Left hindlimb (tissue), 1 donor: ENCODE measurements around the gene CPNE8.

Source experiments
- DNase-seq: peaks from one replicate; pipeline ENCODE4 v3.0.0-alpha.2; 2018

The CPNE8 gene

GRCh38 chr12:38892976-38893375 lies 12.4 kb downstream of the CPNE8 start:
- DNase-seq, result no peak

DNA sequence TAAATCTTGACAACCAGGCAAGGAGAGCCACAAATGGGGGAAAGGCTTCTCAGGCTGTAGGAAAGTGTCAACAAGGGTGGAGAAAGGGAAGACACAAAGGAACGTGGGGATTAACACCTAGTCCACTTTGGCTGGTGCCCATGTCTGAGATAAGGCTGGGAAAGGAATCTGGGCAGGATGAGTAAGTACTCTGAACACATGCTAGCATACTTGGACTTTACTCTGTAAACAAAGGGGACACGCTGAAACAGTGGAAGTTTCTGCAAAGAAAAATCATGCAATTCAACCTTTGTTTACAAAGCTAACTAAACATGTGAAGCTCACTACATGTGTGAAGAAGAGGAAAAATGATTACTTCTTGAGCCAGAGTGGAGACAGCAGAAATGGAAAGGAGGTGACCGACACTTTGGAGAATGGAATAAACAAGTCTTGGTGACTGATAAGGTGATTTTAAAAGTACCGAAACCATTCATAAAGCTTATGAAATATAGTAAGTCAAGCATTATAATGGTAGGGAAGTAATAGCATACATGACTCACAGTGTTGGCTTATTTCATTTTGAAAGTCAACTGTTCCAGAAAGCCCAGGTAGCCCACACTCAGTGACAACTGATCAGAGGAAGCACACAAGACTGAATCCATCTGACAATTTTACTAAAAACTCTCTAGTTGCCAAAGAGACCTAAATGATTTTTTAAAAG lies 13.2 kb downstream of the CPNE8 start:
- no peak for DNase-seq

- no peak for DNase-seq
Observed at GRCh38 chr12:38890102-38890855, 15.1 kb downstream of the CPNE8 start.

- no peak for DNase-seq
Observed at GRCh38 chr12:38889297-38889815, 16.0 kb downstream of the CPNE8 start.

DNA sequence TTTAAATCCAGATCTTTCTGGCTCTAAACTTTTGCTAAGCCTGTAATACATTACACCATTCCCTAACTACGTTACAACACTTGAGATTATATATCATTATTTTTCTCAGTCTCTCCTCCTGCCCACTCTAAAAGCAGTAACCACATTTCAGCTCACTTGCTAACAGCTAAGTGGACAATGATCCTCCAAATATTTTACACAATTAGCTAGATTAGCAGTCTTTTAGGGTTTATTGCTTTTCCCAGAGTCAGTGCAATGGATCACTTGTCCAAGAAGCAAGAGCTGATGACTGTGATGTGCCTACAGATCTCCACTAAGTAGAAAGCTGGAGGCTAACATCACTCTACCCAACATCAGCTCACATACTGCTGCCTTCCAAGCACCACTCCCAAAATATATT lies 17.6 kb downstream of the CPNE8 start:
- DNase-seq, result no peak

DNA sequence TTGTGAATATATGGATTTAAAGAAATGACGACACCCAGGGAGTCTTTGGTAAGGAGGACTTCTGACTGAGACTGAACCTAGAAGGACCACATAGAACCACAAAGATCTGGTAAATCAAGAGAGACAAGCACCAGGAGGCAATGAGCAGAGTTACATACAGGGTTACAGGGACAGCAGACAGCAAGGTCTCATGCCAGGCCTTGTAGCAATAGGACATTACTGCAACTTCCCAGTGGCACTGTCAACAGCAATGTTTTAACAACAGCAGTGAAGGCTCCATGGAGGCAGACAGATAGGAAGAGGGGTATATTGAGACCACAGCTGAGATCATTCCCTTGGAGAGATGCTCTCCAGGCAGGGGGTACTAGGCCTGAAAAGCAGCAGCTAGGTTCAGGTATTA lies 18.5 kb downstream of the CPNE8 start:
- DNase-seq, result no peak

GRCh38 chr12:38886064-38886463 lies 19.3 kb downstream of the CPNE8 start:
- no peak for DNase-seq

DNA sequence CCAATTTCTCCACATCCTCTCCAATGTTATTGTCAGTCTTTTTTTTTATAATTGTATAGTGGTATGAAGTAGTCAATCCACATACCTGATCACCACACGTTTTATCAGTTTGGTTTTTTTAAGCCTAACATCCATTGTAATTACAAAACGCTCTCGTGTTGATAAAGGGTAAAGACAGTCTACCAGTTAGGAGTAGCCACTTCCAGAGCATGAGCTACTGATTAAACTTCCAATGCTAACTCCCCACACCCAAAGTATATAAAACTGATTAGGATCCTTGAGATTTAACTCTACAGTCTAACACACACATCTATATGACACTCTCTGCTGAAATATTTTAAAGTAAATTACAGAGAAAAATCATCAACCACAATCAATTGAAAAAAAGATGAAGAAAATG lies 20.7 kb downstream of the CPNE8 start:
- no peak for DNase-seq

GRCh38 chr12:38883629-38884134 lies 21.7 kb downstream of the CPNE8 start:
- DNase-seq, result no peak

DNA sequence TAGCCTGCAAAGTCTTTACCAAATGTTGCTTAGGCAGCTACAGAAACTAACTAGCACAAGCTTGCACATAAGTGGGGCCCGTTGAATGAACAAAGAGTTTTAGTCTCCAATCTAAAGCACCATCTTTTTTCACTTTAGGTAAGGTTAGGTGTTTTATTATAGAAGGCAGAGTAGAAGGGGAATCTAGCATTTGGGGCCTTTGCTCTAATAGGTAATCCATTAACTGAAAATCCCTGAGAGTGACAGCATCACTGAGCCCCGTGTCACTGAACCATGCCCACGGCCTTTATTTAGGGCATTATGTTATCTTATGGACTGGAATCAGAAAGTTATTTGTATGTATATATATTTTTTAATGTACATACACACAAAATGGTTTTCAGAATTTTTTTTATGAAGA lies 25.1 kb downstream of the CPNE8 start:
- DNase-seq, result no peak

- DNase-seq, result no peak
Observed at GRCh38 chr12:38878986-38879385, 26.4 kb downstream of the CPNE8 start.

DNA sequence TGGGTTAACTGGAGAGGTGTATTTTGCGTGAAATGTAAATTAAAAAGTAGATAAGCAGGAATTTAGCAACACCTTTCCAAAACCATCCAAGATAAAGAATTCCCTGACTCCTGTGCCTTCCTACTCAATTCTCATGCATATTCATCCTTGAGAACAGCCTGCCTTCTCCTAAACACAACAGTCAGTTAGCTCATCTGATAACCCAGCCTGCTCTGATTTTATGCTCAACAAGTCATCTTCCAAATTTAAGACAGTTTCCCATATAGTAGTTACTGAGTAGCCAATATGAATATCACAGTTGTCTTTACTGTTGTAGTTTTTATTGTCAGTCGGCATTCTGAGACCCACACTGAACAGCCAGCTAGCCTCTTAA lies 27.1 kb downstream of the CPNE8 start:
- DNase-seq, result no peak

DNA sequence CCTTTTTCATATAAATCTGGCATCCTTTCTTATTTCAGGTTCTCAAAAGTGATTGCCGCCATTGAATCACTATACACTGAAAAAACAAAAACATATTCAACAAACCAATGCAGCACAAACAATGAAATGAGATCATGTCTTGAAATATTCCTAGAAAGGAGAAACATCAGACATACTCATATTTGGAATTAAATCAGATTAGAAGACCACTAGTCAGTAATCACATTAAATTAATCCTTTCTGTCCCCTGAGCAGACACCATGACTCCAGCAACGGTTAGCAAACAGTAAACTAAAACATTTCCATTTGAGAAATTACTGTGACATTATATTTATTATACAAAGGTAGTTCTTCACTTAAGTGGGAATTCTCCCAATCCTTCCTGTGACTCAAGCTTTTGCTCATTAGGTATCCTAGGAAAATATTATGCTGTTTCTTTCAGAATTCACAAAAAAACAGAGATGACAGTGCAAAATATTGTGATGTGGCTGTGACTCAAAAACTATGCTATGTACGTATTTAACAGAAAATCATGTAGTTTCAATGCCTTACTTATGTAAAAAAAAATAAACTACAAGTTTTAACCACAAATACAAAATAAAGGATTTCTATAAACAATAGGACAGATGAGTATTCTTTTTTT lies 29.7 kb downstream of the CPNE8 start:
- no peak for DNase-seq

GRCh38 chr12:38872561-38872960 lies 32.8 kb downstream of the CPNE8 start:
- no peak for DNase-seq

DNA sequence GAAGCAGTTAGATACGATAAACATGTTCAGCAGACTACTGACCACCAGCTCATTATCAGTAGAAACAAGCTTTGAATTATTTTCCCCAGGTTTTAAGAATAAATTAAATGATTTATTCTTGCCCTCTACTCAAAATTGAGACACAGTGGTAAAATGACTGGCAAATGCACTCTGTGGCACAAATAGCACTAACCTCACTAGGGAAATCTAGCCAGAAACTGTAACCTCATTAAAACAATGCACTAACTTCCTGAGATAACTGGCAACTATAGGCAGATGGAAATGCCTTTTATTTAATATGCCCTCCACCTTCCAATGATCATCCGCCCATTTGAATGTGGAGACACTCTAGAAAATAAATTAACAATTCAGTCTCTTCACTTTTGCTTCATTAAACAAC lies 33.2 kb downstream of the CPNE8 start:
- DNase-seq, result no peak

- DNase-seq, result no peak
Observed at GRCh38 chr12:38869036-38869435, 36.4 kb downstream of the CPNE8 start.

- no peak for DNase-seq
Observed at GRCh38 chr12:38850461-38850860, 54.9 kb downstream of the CPNE8 start.

- no peak for DNase-seq
Observed at GRCh38 chr12:38847247-38847646, 58.1 kb downstream of the CPNE8 start.

- DNase-seq, result no peak
Observed at GRCh38 chr12:38844267-38844666, 61.1 kb downstream of the CPNE8 start.

DNA sequence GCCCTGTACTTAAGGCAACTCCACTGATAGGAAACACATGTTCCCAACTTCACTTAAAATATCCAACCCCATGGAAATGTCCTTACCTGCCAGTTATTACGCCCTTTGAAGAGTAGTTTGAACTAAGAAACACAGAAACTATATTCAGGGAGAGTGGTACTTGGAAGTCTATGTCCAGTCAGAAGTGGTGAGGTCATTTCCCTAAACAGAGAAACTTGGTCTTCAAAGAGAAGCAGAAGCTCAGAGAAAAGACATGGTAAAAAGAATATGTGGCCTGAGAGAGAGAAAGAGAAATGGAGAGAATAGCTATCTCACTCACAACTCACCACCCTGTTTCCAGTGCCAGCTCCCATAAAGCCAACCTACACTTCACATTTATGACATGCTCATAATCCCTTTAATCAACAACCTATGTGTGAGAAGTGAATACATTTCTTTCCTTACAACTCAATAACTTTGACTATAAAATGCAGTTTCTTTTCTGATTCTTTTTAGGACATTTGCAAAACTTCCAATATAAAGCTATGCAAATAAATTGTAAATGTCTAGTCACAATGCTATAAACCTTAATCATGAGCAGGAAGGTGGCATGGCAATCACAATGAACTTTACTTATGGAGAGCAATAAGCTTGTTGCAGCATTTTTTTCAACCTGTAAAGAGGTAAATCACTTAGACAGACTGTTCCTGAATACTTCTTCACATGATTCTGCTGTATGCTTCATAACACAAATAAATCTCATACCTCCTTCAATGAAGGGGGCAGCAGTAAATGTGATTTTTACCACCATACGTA lies 67.1 kb downstream of the CPNE8 start:
- DNase-seq, result no peak

GRCh38 chr12:38831715-38832114 lies 73.7 kb downstream of the CPNE8 start:
- no peak for DNase-seq

GRCh38 chr12:38825006-38825405 lies 80.4 kb downstream of the CPNE8 start:
- DNase-seq, result no peak

DNA sequence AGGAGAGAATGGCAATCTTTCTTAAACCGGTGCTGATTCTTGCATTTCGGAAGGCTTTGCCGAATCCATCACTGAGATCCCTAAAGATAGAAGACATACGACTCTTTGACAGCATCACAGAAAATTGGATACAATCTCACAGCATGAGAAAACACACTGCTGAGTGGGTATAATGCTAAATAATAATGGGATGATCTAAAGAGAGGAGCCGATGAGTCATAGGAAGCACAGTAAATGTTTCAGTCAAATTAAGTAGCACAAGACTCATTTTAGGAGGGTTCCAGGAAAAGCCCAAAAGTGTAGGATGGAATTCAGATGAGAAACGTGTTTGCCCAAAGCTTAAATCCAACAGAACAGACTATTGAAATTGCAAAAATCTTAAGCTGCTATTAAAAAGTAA lies 81.7 kb downstream of the CPNE8 start:
- no peak for DNase-seq
